Measurements from ENCODE around the gene CSNK2A1. TPM values are rescaled to one million over a fixed set of nuclear protein-coding genes. Genes with fewer than 3 reads are reported as not detected.

CSNK2A1 gene
- total RNA-seq, 6 donors from 2014 or later, result 54.4 to 111 (median 79.8) TPM

DNA sequence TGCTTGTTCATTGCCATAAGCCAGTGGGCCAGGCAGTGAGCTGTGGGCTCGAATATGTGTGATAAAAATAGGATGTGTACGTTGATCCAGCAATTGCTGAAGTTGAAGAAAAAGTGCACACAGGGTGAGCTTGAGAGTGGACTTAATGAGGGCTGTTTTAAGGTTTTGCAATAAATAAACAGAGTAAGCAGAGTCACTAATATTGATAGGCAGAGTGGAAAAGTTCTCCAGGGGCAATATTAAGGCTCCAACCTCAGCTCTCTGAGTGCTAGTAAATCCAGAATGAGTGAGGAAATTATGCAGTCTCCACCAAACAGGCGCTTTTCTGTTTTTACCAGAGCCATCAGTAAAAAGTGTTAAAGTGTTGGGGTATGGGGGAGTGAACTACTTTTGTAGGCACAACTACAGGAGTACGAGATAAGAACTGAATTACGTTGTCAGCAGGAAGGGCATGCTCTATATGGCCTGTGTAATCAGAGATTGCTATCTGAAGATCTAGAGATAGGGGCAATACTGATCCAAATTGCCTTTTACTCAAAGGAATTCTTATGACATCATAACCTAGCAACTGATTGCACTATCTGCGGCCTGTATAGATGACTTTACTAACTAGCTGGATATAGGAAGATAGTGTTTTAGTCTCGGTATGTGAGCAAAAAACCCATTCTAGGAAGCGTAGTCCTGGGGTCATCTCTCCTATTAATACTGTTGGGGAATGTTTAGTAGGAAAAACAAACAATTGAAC is 73.7 kb downstream of the CSNK2A1 start:
- no peaks in the 10 kb centered on the region for H3K36me3 ChIP-seq
- ATAC-seq (ENCODE audit: low FRiP score in 2 of 2) (no peak), DNase-seq (no peak)
- no peaks in the 10 kb centered on the region for H3K9me3 ChIP-seq
- TF ChIP-seq, protein P1, sequence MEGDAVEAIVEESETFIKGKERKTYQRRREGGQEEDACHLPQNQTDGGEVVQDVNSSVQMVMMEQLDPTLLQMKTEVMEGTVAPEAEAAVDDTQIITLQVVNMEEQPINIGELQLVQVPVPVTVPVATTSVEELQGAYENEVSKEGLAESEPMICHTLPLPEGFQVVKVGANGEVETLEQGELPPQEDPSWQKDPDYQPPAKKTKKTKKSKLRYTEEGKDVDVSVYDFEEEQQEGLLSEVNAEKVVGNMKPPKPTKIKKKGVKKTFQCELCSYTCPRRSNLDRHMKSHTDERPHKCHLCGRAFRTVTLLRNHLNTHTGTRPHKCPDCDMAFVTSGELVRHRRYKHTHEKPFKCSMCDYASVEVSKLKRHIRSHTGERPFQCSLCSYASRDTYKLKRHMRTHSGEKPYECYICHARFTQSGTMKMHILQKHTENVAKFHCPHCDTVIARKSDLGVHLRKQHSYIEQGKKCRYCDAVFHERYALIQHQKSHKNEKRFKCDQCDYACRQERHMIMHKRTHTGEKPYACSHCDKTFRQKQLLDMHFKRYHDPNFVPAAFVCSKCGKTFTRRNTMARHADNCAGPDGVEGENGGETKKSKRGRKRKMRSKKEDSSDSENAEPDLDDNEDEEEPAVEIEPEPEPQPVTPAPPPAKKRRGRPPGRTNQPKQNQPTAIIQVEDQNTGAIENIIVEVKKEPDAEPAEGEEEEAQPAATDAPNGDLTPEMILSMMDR (IDR thresholded peaks at IDR 0.05), result no peak
- TF ChIP-seq EP300 (IDR thresholded peaks at IDR 0.05) (no peak), POLR2A (IDR thresholded peaks at IDR 0.05) (no peak)
- 77 to 81% methylated on average over 8 of the region's 8 CpGs for WGBS, 2 donors
- no peak overlapping the region for H3K27ac ChIP-seq
- H3K4me3 ChIP-seq, result no peak overlapping the region
- H3K4me1 ChIP-seq, result no peaks in the 10 kb centered on the region
- no peaks in the 10 kb centered on the region for H3K27me3 ChIP-seq

DNA sequence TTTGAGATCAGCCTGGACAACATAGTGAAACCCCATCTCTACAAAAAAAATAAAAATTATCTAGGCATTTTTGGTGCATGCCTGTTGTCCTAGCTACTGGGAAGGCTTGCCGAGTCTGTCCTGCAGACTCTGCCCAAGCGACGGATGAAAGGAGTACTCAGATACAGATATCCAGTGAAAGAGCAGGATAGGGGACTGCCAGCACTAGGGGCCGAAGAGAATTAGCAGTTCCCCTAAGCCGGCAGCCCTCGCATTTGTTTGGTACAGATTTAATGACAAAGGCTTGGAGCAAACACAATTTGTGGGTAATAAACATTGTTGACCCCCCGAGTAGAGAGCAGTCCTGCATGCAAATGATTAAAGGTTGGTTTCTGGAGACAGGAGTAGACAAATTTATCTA is 75.8 kb downstream of the CSNK2A1 start:
- no peak for ATAC-seq (ENCODE audit: low FRiP score in 2 of 2)
- Histone ChIP-seq H3K36me3 (no peaks in the 10 kb centered on the region), H3K4me1 (peaks cover 0 to 6% (median 3%) of the 10 kb centered on the region in 4 donors), H3K4me3 (no peak overlapping the region), H3K27ac (no peak overlapping the region), H3K27me3 (no peaks in the 10 kb centered on the region), H3K9me3 (no peaks in the 10 kb centered on the region)
- DNase-seq, result no peak
- 87 to 93% methylated on average over 7 of the region's 7 CpGs for WGBS, 2 donors
- no peak for TF ChIP-seq POLR2A (IDR thresholded peaks at IDR 0.05)
- TF ChIP-seq POLR2AphosphoS5 (IDR thresholded peaks at IDR 0.05), result no peak
- TF ChIP-seq, protein P1 (IDR thresholded peaks at IDR 0.05), result no peak
- TF ChIP-seq EP300 (IDR thresholded peaks at IDR 0.05), result no peak

DNA sequence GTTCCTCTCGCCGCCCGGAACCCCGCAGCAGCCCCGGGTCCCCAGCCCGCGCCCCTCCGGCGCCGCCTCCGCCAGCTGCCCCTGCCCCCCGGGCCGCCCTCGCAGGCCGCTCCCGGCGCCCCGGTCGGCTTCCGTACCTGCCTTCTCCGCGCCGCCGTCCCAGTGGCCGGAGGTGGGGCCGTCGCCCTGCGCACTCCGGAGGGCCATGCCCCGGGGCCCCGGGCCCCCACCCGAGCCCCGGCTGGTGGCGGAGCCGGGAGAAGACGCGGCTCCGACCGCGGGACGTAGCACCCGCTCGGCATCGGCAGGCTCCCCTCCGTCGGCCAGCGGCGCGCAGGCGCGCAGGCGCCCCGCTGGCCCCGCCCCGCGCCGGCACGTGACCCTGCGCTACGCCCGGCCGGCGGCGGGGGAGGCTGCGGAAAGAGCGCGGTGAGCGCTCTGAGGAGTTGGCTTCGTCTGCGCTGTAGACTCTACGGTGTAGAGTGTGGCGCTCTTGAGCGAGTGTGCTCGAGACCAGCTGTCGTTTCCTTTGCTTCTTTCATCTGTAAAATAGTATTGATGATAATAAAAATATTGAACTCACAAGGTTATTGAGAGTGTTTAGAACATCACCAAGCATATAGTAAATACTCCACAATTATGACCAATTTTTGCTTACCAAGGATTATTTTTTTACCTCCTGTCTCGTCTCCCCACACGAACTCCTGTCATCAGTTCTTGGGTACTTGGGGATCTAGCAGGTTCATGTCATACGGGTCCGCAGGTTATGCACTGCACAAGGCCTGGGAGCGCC is 81.2 kb downstream of the CSNK2A1 start, which contains the start of gene TBC1D20:
TSS of gene TBC1D20 (minus strand) at position 335 of the 793 bp plus-strand sequence. CDS start at position 207, 128 bp downstream.
- ATAC-seq (ENCODE audit: low FRiP score in 2 of 2) (peak; percentile 98), DNase-seq (peak; percentile 87 to 97)
- Histone ChIP-seq H3K27ac (peak within 1 kb of the TSS; percentile 92 to 96 (median 94)), H3K4me3 (peak within 1 kb of the TSS; percentile 64 to 94 (median 80)), H3K27me3 (no peaks in the 10 kb centered on the region), H3K36me3 (no peaks in the 10 kb centered on the region), H3K4me1 (peaks cover 28 to 49% (median 34%) of the 10 kb centered on the region in 4 donors), H3K9me3 (no peaks in the 10 kb centered on the region)
- WGBS, 2 donors, result 1 to 2% methylated on average over 26 to 50 of the region's 80 CpGs
- TF ChIP-seq POLR2AphosphoS5 (IDR thresholded peaks at IDR 0.05) (peak; percentile 36 to 79), POLR2A (IDR thresholded peaks at IDR 0.05) (peak in 3 of 4 donors; percentile 79 to 93 (median 92)), EP300 (IDR thresholded peaks at IDR 0.05) (no peak)
- TF ChIP-seq, protein P1 (IDR thresholded peaks at IDR 0.05), result peak in 4 of 6 experiments; percentile 29 to 51 (median 38)

DNA sequence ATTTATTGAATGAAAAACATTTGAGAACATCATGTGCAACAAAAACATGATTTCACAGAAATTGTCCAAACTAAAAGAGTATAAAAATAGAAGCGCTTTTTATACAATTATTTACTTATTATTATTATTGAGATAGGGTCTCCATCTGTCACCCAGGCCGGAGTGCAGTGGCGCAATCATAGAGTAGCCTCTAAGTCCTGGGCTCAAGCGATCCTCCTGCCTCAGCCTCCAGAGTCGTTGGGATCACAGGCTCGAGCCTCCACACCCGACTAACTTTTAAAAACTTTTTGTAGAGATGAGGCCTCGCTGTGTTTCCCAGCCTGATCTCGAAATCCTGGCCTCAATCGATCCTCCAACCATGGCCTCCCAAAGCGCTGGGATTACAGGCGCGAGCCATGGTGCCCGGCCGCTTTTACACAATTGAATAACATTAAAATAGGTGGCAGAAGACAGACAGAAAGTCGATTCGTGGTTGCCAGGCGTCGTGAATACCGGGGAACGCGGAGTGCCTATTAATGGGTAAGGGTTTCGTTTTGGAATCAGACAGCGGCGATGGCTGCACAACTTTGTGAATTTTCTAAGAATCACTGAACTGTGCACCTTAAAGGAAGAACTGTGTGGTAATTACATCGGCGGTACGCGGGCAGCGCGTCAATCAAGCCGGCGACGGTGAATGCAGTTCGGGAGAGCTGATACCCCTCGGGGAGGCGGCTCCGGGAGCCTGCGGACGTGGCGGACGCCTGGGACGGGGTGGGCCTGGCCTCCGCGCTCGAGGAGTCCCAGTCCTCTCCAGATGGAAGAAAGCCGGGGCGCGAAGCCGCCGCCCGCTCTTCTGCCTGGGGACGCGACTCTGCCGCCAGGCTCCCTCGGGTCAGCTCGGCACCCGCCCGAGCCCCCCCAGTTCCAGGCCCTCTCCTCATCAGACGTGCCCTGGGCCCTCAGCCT is 82.1 kb downstream of the CSNK2A1 start:
- H3K27ac ChIP-seq, result peak overlapping the region; percentile 92 to 96 (median 94)
- 8 to 12% methylated on average over 34 to 58 of the region's 60 CpGs for WGBS, 2 donors
- no peaks in the 10 kb centered on the region for H3K9me3 ChIP-seq
- H3K4me3 ChIP-seq, result peak overlapping the region; percentile 64 to 94 (median 80)
- TF ChIP-seq, protein P1 (IDR thresholded peaks at IDR 0.05), result no peak
- TF ChIP-seq POLR2AphosphoS5 (IDR thresholded peaks at IDR 0.05) (no peak), EP300 (IDR thresholded peaks at IDR 0.05) (no peak)
- peak; percentile 50 to 93 for DNase-seq
- H3K27me3 ChIP-seq, result no peaks in the 10 kb centered on the region
- H3K4me1 ChIP-seq, result peaks cover 31 to 56% (median 38%) of the 10 kb centered on the region in 4 donors
- no peaks in the 10 kb centered on the region for H3K36me3 ChIP-seq
- ATAC-seq (ENCODE audit: low FRiP score in 2 of 2), result peak; percentile 79 to 80
